Urothelium cell line (cell line): Measurements from ENCODE around the gene RANBP17.

Experiments
- DNase-seq: peaks from one replicate; pipeline ENCODE4 v3.0.0; 2011; ENCODE audit warnings: low spot score, mixed read lengths
- FAIRE-seq: peaks from 2 replicates; lab custom pipeline; 2011; peaks lifted over from hg19 to GRCh38; lab: Jason Lieb, UNC

RANBP17 gene

DNA sequence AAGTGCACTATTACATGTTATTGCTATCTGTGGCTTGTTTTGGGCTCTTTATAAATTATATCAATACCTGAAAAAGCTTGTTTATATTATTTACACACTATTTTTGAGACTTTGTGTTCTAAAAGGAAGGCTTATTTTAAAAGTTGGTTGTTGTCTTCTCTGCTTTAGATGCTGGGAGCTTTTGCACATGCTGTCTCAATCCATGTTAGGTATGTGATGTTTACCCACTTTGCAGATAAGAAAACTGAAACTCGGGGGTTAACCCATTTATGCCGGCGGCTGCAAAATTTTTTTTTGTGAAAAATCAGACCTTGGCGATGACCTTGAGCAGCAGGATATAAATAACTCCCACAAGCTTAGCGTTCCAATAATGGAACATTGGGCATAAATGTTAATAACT, 212.9 kb downstream of the RANBP17 start:
- no peak for DNase-seq
- no peak for FAIRE-seq

DNA sequence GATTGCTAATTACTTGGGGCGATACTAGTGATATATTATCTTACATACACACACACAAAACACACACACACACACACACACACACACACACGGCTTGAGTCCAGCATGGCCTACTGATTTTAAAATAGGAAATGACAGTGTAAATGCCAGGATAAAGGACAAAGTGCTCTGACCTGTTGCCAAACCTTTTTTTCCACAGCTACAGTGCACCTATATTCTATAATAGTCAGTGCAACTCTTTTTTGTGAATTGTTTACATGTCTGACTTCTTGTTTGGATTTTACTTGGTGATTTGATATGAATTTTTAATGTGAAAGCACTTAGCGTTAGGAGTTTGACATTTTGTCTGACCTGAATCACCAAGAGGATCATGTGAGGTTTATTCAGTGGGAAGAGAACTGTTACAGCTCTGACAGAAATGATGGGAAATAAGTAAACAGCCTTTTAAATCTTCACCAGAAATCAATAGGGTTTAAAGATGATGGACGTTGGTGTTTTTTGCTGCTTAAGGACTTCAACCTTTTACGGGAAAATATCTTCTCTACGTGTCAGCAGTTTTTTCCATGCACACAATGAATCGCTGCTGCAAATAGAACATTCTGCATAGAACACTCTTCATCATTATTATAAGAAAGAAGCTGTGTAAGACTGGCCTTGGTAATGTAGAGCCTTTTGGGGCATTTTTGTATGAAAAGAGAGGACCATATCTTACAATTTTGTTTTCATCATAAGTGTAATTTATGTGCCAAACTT, 218.5 kb downstream of the RANBP17 start:
- FAIRE-seq (no peak), DNase-seq (no peak)

DNA sequence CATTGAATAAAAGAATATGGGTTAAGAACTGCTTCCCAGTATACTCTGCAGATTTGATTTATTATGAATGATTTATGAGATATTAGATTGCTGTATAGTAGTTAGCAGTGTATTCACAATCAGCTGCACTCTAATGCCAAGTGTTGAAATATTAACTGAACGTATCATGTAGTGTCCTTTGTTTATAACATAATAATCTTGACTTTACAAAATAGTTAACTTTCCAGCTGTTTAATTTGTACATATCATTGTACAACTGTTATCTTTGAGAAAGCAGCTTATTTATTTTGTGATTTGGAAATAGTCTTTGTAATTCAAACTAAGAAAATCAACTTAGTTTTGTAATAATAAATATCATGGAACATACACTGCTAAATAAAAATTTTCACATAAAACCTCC, 219.5 kb downstream of the RANBP17 start:
- no peak for FAIRE-seq
- DNase-seq = no peak

DNA sequence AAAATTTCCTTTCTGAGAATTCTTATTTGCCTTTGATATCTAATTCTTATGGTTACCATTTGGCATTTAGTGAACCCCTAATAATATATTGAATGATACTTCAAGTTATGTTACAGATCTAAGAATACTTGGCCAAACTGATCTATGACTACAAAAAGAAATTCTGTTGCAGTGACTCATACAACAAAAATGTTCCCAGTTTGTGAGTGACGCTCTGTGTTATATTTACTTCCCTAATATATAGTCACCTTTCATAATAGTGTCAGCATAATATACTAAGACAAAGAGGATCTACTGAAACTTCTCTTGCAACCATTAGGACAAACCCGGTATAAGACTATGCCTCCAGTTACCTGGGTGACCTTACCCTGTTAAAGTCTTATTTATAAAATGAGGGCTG, 230.4 kb downstream of the RANBP17 start:
- DNase-seq (peak; percentile 24), FAIRE-seq (no peak)

DNA sequence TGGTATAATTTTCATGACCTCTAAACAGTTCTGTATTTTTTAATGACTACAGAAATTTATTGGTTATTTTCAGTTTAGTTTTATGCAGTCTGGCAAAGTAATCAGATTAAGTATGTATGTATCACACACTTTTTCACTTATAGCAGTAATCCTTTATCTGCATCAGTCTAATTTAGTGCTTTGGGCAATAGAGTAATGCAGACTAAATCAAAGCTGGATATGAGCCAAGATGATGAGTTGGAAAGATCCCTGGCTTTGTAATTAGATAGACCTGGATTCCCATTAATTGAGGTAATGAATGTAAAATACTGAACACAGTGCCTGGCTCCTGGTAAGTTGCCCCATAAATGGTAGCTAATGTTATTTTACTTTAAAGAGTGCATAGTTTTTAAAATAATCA, 231.8 kb downstream of the RANBP17 start:
- DNase-seq (no peak), FAIRE-seq (no peak)

DNA sequence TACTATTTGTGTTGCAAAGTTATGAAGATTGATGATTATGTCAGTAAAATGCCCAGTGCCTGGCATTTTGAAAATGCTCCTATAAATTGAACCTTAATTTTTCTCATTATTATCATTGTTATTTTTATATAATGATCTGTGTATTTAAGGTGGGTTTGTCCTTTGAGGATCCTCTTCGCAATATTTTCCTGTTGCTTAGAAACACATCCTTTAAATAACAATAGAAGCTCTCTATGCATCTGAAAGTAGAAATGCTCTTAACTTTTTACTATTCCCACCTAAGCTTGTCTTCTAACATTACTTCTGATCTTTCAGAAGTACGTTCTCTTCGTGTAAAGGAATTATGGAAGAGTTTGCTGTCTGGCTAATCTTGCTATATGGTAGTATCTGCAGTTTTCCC, 232.5 kb downstream of the RANBP17 start:
- FAIRE-seq = no peak

DNA sequence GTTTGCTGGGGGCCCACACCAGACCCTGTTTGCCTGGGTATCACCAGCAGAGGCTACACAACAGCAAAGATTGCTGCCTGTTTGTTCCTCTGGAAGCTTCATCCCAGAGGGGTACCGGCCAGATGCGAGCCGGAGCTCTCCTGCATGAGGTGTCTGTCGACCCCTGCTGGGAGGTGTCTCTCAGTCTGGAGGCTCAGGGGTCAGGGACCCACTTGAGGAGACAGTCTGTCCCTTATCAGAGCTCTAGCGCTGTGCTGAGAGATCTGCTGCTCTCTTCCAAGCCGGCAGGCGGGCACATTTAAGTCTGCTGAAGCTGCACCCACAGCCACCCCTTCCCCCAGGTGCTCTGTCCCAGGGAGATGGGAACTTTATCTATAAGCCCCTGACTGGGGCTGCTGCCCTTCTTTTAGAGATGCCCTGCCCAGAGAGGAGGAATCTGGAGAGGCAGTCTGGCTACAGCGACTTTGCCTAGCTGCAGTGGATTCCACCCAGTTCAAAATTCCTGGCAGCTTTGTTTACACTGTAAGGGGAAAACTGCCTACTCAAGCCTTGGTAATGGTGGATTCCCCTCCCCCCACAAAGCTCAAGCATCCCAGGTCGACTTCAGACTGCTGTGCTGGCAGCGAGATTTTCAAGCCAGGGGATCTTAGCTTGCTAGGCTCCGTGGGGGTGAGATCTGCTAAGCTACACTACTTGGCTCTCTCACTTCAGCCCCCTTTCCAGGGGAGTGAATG, 241.2 kb downstream of the RANBP17 start:
- DNase-seq (no peak), FAIRE-seq (no peak)

More for the DNA sequence above, 232.5 kb downstream of the RANBP17 start:
- DNase-seq = no peak

DNA sequence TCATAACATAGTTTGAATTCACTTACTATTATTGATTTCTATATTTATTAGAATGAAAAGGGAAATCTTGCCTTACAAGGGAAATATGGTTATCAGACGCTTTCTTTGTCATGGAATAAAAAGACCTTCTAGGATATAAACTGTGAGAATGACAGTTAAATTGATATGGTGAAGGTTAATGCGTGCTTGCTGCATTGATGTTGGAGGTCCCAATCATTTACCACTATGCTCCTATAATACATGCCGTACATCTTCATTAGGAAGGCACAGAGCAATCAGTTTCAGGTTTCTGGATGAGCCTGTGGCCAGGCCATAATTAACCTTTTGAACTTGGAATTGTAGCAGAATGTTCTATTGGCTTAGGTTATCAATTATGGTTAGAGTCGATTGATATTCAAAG, 245.9 kb downstream of the RANBP17 start:
- no peak for DNase-seq
- FAIRE-seq = no peak

DNA sequence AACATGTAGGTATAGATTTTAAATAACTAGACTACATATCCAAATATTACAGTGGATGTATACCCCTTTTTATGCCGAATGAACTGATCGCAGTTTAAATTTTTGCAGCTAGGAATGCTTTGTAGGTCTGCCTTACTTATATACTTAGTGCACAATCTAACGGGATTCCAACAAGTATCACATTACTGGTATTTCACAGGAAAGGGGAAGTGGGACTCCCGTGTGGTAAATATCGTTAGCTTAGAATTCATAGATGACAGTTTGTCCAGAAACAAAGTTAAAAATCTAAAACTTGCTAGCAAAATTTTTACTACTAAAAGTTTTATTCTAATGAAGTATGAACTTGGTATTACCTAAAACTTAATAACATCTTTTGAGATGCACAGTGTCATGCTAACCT, 253.7 kb downstream of the RANBP17 start:
- FAIRE-seq = no peak
- no peak for DNase-seq

DNA sequence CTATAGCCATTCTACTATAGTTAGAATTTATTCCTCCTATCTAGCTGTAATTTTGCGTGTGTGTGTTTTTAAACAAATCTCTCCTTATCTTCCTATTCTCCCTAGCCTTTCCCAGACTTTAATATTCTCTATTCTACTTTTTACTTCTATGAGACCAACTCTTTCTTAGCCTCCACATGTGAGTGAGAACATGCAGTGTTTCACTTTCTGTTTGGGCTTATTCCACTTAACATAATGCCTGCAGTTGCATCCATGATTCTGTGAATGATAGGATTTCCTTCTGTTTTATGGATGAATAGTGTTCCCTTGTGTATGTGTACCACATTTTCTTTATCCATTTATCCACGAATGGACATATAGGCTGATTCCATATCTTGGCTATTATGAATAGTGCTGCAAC, 254.9 kb downstream of the RANBP17 start:
- DNase-seq (no peak), FAIRE-seq (no peak)

DNA sequence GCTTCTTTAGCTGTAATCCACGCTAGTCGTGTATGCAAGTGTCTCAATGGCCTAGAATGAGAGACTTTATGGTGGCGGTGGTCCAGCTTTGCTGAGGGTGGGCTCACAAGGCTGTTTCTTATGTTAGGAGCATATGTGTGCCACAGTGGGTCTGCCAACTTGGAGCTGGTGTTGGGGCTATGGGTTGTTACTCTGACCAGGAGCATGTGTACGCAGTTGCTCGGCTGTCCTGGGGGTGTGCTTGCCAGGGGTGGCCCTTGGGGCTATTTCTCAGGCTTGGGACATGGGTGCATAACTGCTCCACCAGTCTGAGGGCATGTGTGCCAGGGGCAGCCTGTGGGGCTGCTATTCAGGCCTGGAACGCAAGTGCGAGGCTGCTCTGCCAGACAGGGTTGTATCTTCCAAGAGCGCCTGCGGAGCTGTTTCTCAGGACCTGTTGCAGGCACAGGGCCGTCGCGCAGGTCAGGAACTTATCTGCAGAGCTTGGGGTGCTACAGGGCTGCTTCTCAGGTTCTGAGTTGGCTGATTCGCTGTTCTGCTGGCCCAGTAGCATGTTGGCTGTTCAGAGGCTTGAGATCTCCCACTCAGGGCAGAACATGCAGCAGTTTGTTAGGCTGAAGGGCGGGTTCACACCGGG, 259.3 kb downstream of the RANBP17 start:
- FAIRE-seq (no peak), DNase-seq (no peak)

DNA sequence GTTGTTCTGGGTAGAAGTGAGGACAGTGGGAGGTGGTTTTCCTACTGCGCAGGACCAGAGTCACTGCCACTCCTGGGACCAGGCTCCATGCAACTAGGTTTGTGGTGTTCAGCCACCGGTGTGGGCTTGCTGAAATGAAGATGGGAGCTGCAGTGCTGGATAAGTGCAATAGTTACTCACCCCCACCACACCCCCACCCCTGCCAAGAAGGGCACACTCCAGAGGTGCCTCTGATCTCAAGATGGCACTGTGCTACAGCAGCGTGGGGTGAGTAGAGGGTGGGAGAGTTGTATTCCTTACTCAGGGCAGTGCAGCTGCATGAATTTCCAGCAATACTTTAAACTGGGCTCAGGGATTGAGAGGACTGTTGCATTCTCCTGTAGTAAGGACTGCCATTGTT, 259.8 kb downstream of the RANBP17 start:
- DNase-seq (no peak), FAIRE-seq (no peak)

DNA sequence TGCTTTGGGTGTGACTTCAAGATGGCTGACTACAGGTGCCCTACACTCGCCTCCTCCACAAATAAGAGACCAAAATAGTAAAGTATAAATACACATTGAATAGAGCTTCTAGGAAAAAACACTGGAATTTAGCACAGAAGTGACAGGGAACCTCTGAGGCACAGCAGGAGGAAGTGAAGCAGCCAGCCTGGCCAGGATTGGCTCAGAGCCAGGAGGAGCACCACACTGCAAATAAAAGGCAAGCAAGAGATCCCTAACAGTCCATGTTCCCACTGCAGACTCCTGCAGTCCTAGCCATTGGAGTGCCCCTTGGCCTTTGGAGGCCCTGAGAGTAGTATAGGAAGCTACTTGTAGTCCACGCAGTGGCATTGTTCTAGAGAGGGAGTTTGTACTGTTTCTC, 260.6 kb downstream of the RANBP17 start:
- no peak for DNase-seq

DNA sequence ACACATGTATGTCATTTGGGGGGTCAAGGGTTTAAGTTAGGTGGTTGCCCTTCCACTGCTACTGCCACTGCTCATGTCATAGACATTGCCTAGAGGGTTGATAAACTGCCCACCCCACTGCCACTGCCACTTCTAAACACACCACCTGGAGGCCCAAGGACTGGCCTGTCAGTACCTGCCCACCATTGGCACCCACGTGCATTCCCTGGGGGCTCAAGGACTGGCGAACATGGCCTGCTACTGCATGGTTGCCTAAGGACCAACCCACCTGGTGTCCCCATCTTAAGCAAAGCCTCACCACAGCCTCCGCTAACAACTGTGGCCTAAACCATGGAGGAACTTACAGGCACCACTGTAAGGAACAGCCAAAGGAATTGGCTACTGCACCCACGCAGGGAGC, 261.6 kb downstream of the RANBP17 start:
- FAIRE-seq (no peak), DNase-seq (no peak)

More for the DNA sequence above, 260.6 kb downstream of the RANBP17 start:
- no peak for FAIRE-seq

DNA sequence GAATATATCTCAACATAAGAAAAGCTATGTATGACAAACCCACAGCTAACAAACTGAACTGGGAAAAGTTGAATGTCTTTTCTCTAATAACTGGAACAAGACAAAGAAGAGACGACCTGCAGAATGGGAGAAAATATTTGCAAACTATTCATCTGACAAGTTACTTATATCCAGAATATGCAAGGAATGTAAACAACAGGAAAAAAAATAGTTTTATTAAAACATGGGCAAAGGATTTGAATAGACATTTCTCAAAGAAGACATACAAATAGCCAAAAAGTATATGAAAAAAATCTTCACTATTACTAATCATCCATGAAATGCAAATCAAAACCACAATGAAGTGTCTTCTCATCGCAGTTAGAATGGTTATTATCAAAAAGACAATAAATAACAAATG, 265.5 kb downstream of the RANBP17 start:
- no peak for FAIRE-seq
- DNase-seq = no peak

DNA sequence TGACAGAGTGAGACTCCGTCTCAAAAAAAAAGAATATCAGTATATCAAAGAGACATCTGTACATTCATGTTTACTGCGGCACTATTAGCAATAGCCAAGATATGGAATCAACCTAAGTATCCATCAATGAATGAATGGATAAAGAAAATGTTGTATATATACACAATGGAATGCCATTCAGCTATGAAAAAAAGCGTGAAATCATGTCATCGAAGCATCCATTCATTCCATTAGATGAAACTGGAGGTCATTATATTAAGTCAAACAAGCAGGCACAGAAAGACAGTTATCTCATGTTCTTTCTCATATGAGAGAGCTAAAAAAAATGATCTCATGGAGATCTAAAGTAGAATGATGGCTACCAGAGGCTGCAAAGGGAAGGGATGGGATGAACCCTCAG, 266.3 kb downstream of the RANBP17 start:
- no peak for FAIRE-seq
- no peak for DNase-seq

DNA sequence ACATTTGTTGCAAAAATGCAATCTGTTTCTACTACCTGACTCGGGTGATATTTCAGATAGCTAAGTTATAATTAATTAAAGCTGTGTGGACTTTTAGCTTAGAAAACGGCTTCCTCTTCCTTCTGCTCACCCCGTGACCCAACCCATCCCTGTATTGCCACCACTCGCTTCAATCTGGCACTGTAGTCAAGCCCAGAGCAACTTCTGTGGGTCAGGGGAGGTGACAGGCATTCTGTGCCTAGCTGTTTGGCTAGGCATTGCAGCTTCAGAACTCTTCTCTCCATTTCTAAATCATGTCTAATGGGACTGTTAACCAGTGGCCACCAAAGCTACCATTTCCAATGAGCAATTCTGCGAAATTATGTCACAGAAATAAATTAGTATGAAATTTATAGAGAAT, 267.5 kb downstream of the RANBP17 start:
- DNase-seq = no peak
- FAIRE-seq = no peak

DNA sequence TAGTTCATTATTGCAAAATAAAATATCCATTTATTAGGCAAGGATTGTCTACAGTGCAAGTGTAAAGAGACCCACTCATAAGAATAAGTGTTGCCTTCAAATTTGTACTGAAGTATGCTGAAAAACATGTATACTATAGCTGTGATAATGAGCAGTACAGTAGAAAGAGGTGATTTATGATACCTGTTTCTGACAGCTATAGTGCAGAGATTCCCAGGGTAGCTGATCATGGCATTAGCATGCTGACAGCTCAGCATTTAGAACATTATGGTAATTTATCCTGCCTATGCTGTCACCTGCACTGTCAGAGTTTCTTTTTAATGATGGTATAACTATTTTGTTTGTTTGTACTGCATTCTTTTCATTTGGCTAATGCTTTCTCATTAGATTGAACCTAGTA, 269.7 kb downstream of the RANBP17 start:
- DNase-seq = no peak
- FAIRE-seq = no peak

DNA sequence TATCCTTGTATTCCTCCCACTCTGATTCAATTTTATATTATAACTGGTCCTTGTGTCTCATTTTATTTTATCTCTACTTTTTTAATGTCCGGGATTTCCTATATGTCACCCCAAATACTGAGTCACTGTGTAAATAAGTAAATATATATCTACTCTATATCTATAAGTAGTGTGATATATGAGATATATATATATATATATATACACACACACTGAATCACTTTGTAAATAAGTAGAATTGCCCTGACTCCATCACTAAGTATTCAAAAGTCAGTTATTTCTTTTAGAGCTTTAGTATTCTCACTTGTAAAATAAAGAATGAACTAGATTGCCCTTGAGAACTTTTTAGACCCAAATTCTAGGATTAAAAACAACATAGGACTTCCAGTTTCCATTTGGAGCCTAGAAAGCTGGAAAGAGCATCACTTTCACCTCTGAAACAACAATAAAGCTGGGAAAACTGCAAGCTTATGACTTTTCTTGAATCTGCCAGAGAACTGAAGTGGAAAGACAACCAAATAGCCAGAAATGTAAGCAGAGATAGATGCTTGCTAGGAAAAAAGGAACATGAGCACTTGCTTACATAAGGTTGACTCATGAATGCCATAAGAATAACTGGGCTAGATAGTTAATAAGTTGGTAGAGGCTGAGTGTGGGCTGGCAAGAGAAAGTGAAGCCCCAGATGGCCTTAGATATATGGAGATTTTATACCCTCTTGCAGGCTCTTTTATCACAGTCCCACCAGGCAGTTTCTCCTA, 276.1 kb downstream of the RANBP17 start:
- no peak for DNase-seq
- FAIRE-seq = no peak

DNA sequence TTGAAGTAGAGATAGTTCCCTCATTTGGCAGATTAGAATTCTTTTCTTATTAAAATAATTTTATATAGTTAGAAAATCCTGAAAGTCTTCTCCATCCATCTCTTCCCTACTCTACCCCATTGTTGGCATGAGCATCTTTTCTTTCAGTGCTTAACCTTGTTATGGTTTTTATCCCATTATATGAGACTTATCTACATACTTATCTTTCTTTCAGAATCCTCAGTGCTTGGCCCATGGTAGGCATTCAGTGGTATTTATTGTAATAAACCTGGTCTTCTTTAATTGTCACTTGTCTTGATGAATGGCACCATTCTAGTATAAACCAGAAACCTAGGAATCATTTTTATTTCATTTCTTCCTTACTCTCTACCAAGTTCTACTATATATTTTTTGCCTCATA, 277.4 kb downstream of the RANBP17 start:
- FAIRE-seq = no peak
- DNase-seq = no peak

DNA sequence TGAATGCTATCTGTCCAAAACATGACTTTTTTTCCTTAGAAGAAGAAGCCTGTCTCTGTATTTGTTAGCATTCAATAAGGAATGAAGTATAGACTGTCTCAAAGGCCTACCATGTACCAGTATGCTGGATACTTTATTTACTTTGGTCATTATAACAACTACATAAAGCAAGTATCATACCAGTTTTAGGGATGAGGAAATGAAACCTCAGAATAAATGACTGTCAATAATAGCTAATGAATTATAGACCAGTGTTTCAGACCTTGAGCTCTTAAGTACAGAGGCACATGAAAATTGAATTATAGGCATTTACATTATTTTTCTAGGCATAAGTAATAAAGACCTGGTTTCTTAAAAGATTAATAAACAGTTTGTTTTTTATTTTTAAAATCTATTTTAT, 280.8 kb downstream of the RANBP17 start:
- no peak for FAIRE-seq
- no peak for DNase-seq
